TTC549 (cell line): ENCODE data around the gene PNMA5.
"Not testable (repeated sequence)": the region's sequence is repeated elsewhere in the genome, so short reads cannot be mapped to it uniquely, and the experiment has no call there.

Source experiments
- FAIRE-seq: peaks from 2 replicates; lab custom pipeline; 2012; peaks lifted over from hg19 to GRCh38; lab: Jason Lieb, UNC

PNMA5 gene

GRCh38 chrX:152993933-152994332, at the start of gene PNMA5:
Gene PNMA5, minus strand, starts transcription at chrX:152994116. Its CDS starts 2,518 bp downstream, at chrX:152991598.
- no peak for FAIRE-seq

GRCh38 chrX:153032397-153033118, 38.6 kb upstream of the PNMA5 start:
- FAIRE-seq = no peak

GRCh38 chrX:153030801-153031200, 36.9 kb upstream of the PNMA5 start:
- FAIRE-seq = no peak

GRCh38 chrX:153029875-153030274, 36.0 kb upstream of the PNMA5 start:
- no peak for FAIRE-seq

GRCh38 chrX:153029162-153029561, 35.2 kb upstream of the PNMA5 start:
- no peak for FAIRE-seq

GRCh38 chrX:153028487-153028886, 34.6 kb upstream of the PNMA5 start:
- FAIRE-seq = not testable (repeated sequence)

- not testable (repeated sequence) for FAIRE-seq
Measured at GRCh38 chrX:153026501-153026900, 32.6 kb upstream of the PNMA5 start.

GRCh38 chrX:153019166-153019565, 25.2 kb upstream of the PNMA5 start:
- FAIRE-seq = no peak

GRCh38 chrX:153017174-153017573, 23.3 kb upstream of the PNMA5 start:
- FAIRE-seq = not testable (repeated sequence)

GRCh38 chrX:153004780-153005179, 10.9 kb upstream of the PNMA5 start:
- FAIRE-seq = no peak

- FAIRE-seq = no peak
Measured at GRCh38 chrX:153003981-153004380, 10.1 kb upstream of the PNMA5 start.

GRCh38 chrX:153002182-153002581, 8.3 kb upstream of the PNMA5 start:
- not testable (repeated sequence) for FAIRE-seq

GRCh38 chrX:152997337-152997736, 3.4 kb upstream of the PNMA5 start:
- FAIRE-seq = no peak

GRCh38 chrX:152992115-152992514, 1.8 kb downstream of the PNMA5 start:
- FAIRE-seq = no peak

GRCh38 chrX:152991123-152991522, 2.8 kb downstream of the PNMA5 start:
- no peak for FAIRE-seq

- FAIRE-seq = no peak
Measured at GRCh38 chrX:152989292-152989658, 4.6 kb downstream of the PNMA5 start.

- no peak for FAIRE-seq
Measured at GRCh38 chrX:152988536-152989291, 5.2 kb downstream of the PNMA5 start.

- no peak for FAIRE-seq
Measured at GRCh38 chrX:152987801-152988200, 6.1 kb downstream of the PNMA5 start.

- not testable (repeated sequence) for FAIRE-seq
Measured at GRCh38 chrX:152987156-152987555, 6.8 kb downstream of the PNMA5 start.

GRCh38 chrX:152985383-152985782, 8.5 kb downstream of the PNMA5 start:
- FAIRE-seq = not testable (repeated sequence)

- no peak for FAIRE-seq
Measured at GRCh38 chrX:152968193-152968592, 25.7 kb downstream of the PNMA5 start.

GRCh38 chrX:152960115-152960514, 33.8 kb downstream of the PNMA5 start:
- no peak for FAIRE-seq

GRCh38 chrX:152959626-152960025, 34.3 kb downstream of the PNMA5 start:
- FAIRE-seq = no peak
